NCI-H524 (cell line): ENCODE measurements around the gene GALNT18.

Experiments
- DNase-seq, 2 experiments: peaks; one replicate each; lab custom pipeline; 2025; lab: John Stamatoyannopoulos, UW

Gene GALNT18

DNA sequence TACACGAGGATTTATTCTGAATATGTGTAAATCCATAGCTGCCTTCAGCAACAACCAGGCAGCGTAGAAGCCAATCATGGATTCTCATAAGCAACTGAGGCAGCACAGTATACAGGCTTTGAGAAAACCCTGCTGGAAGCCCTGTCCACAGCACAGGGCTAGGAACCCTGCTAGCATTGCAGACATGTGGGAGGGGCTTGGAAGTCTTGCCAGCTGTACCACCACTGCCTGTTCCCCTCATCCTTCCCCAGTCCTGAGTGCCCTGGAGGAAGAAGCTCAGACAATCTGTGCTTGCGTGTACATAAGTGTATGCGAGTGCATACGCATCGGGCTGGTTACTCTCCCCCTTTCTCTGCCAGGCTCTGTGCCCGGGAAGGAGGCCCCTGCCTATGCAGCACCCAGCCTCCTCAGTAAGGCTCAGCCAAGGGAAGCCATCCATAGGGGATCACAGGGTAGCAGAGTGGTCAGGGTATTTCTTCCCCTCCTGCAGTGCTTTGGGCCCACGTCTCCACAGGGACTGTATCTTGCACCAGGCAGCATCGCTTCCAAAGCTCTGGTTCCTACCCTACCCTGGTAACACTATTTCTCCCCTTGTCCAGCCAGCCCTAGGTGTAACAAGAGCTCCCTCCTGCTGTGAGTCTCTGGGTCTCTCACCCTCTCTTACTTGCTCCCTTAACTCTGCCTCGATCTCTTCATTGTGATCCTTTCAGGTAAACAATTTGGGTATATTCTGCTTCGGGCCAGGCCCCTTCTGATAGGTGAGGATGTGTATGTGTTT is 90.5 kb downstream of the GALNT18 start:
- DNase-seq = peak in 1 of 2 experiments; percentile 29

DNA sequence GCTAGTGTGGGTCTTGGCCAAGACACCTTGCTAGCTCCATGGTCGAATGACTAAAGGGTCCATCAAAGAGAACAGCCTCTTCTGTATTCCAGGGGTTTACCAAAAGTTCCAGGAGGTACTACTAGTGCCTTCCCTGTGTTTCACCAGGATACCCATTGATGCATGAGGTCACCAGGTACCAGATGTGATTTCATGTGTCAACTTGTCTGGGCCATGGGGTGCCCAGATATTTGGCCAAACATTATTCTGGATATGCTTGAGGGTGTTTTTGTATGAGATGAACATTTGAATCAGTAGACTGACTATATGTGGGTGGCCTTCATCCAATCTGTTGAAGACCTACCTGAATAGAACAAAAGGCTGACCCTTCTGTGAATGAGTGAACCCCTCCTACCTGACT is 92.8 kb downstream of the GALNT18 start:
- DNase-seq = no peak

DNA sequence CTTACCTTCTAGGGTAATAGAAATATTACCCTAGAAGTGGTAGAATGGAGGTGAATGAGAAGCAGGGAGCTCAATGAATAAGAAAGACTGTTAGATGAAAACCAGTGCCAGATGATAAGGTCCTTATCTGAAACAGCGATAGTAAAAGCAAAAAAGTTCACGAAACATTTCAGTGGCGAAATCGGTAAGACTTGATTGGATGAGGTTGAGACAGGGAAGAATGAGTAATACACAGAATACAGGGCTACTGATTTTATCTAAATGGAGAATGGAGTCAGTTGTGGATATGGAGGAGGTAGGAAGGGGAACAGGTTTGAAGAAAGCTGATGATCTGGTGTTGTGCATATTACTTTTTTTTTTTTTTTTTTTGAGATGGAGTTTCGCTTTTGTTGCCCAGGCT is 96.5 kb downstream of the GALNT18 start:
- DNase-seq = no peak

DNA sequence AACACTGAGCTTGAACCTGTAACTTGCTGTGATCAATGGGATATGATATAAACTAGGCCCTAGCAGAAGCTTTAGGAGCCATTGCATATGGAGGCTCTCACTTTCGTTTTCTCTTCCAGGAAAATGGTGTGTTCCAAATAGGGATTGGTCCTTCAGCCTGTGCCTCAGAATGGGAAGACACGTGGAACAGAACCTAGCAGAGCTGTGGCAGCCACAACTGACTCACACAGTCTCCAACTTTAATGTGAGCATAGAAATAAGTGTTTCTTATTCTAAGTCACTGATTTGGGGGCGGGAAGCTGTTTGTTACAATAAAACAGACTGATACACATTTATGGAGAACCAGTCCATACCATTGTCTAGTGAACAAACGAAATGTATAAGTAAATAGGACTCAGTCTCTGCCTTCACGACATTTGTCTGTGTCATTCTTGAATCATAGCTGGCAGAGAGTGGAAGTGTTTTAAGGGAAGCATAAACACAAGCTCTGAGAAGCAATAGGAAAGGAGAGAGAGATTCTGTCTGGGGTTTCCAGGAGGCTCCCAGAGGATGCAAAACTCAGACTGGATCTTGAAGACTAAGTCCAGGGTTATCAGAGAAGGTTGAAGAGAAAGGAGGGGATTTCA is 97.3 kb downstream of the GALNT18 start:
- DNase-seq = no peak

DNA sequence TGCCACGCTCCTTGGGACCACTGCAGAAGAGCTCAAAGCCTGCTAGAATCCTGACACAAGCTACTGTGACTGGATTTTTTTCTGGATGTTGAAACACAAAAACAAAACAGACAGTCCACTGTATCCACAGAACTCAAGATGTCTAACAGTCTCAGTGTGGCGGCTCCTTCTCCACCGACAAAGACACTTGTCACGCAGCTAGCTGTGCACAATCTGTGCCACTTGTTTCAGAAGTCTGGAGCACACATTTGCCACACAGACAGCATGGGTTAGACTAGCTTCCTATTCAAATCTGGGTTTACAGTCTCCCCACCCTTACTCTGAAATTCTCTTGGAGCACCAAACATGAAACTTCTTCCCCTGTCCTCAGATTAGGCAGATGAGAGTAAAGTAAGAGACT is 99.2 kb downstream of the GALNT18 start:
- DNase-seq = no peak

DNA sequence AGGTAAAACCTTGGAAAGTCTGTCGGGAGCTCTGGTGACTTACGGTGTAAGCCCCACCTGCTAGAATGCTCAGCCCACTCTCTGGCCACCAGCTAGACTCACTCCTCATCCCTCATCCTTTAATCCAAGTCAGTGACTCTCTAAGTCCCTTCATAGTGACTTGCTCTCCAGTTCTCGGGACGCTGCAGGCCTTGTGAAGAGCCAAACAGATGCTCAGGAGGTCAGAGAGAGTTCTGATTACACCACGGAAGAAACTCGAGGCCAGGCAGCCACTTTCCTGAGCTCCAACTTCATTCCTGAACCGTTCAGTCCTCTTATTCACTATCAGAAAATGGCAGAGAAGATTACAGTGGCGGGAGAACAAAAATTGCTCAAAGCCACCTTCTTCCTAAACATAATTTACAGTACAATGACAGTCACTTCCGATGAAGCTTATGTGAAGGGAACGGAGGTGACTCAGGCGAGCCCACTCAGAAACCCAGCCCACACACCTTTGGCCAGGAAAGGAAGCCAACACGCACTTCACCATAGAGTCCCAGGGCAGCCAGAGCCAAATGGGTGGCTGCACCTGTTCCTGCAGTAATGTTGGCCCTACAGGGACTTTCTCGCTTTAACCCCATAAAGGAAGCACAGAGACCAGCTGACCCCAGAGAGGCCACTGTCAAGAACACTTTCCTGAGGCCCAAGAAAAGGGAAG is 100.4 kb downstream of the GALNT18 start:
- DNase-seq = peak in 1 of 2 experiments; percentile 32

DNA sequence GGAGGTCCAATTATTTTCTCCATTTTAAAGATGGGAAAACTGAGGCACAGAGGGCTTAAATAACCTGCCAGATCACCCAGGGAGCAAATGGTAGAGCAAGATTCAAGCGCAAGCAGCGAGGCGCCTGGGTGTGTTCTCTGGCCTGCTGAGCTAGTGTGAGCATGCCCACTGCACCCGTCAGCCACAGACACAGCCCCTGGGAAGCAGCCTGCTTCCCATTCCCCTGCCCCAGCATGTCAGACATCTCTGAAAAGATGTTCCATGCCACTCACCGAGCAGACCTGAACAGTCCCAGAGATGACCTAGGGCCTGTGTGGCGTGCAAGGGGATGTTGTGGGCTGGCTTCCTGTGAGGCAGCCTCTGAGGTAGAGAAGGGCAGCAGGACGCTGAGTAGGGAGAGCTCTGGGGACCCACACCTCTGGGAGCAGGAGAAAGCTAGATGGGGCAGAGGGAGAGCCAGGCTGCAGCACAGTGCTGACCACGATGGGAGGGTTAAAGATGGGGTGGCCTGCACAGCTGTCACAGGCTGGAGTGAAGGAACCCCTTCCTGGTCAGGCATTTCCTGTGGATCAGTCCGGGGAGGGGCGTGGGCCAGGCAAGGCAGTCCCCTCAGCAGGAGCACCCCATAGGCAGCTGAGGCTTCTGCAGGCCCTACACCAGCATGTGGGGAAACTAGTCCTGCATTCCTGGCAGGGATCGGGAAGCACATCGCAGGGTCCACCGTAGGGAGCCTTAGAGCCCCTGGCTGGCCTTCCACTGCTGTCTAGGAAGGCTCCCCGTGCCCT is 101.4 kb downstream of the GALNT18 start:
- no peak for DNase-seq

DNA sequence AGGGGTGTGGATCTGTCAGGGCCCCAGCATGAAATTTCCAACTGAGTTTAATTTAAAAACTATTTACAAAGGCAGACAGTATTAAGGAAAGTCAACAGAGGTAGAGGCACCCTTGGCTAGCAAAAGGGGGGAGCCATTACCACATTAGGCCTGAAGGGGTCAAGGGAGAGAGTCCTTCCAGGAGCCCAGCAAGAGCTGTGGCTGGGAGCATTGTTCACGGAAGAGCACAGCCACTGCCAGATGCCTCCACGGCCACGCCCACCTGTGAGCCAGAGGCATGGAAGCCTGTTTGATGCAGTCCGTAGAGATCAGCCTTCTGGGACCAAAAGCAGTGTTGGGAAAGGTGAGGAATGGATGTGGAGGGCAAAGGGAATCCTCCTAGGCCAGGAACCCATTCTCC is 102.6 kb downstream of the GALNT18 start:
- no peak for DNase-seq

DNA sequence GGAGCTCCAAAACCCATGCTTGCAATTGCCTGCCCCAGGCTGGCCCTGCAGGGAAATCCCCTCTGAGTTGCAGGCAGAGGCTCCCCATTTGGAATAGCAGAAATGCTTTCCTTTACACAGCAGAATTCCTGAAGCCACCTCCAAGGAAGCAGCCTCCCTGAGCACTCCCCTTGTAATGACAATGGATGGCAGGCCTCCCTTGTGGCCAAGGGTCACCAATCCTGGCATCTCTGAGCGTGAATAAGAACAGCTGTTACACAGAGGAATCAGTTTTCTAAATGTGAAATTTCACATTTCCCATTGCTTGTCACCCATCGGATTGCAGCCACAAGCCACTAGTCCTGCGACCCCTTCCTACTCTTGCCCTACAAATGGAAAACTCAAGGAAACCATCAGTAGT is 107.6 kb downstream of the GALNT18 start:
- no peak for DNase-seq

DNA sequence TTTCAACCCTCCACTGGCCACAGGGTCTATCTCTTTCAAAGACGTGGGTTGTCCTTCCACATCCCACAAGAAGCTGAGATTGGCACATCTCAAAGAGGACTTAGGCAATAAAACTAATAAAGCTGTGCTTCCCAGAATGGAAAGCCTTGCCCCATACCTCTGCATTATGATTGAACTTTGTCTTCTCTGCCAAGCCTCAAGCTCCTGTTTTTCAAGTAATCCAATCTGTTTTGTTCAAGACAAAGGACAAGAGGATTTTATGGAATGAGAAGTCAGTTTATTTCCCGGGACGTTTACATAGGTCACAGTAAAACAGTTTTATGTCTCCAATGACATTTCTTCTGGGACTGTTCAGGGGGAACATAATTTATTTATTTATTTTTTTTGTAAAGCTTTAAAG is 108.4 kb downstream of the GALNT18 start:
- DNase-seq = no peak

DNA sequence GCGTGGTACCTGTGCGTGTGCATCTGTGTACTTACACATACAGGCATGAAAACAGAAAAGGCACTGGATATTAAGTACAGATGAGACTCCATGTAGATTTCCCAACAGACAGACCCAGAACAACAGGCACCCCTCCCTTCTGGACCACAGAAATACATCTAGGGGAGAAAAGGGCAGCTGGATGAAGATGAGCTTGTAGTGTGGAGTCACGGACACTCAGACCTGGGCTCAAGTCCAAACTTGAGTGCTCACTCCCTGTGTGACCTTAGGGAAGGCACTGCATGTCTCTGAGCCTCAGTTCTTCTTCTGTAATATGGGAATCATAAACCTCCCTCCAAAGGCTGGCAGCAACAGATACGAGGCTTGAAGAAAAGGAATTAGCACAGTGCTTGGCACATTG is 108.9 kb downstream of the GALNT18 start:
- no peak for DNase-seq

DNA sequence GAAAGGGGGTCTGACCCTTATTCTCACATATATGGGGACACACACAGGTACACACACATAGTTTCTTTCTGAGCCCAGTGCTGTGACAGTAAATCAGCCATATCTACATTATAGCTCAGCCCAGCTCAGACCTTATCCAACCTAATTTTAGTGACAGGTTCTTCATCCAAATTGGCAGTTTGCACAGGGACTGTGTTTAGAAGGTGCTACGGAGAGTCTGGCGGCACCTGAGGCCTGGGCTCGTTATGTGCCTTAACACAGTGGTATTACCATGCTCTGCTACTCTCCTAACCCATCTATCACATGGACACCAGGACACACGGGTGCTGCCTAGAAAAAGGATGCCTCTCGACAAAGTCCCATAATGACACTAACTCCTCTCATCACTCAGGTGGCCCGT is 109.3 kb downstream of the GALNT18 start:
- no peak for DNase-seq

DNA sequence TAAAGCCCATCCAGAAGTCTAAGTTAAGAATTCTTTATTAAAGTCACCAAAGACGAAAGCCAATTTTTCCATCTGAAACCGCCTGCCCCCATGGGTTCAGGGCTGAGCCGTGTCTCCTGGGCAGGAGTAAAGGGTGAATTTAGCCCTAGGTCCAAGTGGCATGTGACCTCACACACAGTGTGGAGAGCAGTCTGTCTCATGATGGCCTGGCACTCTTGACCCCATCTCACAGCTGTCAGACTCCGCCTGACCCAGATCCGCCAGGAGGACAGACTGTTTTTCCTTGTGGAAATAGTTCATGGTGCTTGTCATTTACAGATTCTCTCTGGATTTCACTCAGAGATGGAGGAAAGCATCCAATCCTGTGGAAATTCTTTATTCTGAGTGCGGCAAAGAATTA is 109.7 kb downstream of the GALNT18 start:
- no peak for DNase-seq

DNA sequence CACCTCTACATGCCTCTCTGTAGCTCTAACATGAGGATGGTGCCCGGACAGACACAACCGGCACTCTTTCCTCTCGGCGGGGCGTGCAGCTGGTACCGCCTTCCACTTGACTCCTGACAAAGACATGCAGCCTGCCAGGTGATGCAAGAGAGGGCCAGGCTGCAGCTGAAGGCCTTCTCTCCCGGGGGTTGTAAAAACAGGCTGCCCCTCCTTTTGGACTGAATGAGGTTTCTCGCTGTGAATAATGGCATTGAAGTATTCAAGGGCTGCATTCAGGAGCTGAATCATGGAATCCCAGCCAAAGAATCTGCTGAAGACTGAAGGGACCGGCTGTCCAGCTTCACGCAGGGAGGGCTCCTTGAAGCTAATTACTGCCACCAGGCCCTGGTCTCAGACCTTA is 110.9 kb downstream of the GALNT18 start:
- peak; percentile 46 to 71 for DNase-seq

DNA sequence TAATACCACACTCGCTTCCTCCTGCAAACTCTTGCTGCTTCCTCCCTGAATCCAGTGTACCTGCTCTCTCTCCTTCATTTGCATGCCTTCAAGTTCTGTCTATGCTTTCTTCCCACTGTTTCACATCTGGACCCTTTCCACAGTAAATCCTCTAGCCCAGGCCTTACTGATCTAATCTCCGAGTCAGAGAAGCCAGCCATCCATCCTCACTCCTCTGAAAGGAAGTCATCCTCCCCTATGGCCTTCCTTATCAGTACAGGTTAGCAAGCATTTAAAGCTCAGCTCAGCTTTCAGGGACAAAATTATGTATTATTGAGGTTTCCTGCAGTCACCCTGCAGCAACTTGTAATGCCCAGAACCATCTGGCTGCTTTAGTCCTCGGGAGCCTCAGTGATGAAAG is 116.1 kb downstream of the GALNT18 start:
- DNase-seq = no peak

DNA sequence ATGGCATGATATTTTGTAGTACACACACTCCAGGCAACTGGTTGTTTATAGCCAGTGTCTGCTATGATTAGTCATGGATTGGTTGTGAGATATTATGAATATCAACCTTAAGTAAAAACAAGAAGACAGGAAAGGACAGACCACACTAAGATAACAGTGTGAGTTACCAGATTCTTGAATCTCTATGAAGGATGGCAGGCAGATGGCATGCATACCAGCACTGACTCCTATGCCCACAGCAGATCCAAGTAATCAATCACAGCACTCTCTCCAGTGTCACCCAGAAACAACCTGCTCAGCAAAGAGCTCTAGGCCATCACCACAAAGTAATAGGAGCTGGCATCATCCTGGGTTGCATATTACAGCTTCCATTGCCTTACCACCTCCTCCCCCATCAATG is 116.6 kb downstream of the GALNT18 start:
- no peak for DNase-seq

DNA sequence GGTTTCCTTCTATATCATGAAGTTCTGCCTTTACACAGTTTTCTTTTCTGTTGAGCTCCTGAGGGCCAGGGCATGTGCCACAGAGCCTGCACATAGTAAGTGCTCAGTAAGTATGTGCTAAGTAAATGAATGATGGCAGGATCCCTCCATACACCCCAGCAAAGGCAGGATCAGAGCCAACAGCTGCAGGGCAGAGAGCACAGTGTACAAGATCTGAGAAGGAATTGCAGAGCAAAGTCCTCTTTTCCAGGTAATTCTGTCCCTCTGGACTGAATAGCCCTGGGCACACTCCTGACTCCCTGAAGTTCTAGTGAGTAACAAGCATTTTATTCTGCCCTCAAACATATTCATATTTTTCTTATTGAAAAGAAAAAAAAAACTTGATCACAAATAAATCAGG is 117.7 kb downstream of the GALNT18 start:
- no peak for DNase-seq

DNA sequence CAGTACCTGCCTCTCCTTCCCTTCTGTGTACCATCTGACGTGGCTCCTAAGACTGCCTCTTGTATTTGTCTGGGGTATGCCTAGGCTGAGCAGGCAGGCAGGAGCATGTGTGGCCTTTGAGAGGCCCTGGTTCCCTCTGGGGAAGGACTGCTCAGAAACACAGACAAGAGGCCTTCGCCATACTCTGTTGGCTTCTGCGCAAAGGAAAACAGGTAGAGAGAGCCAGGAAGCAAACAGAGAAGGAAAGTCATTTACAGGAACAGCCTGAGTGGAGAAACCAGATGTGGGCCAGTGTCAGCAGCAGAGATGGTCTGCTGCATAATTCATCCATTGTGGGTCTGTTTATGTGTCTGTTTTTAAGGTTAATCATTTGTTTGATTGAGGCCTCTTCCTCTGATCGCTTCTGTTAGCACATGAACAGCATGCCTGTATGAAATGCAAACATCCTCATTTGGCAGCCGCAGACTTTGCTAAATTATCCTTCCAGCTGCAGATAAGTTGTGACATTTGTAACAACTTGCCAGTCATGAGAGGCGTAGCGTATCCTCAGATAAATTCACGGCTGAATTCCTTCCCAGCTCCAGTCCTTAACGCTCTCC is 119.4 kb downstream of the GALNT18 start:
- DNase-seq = no peak

DNA sequence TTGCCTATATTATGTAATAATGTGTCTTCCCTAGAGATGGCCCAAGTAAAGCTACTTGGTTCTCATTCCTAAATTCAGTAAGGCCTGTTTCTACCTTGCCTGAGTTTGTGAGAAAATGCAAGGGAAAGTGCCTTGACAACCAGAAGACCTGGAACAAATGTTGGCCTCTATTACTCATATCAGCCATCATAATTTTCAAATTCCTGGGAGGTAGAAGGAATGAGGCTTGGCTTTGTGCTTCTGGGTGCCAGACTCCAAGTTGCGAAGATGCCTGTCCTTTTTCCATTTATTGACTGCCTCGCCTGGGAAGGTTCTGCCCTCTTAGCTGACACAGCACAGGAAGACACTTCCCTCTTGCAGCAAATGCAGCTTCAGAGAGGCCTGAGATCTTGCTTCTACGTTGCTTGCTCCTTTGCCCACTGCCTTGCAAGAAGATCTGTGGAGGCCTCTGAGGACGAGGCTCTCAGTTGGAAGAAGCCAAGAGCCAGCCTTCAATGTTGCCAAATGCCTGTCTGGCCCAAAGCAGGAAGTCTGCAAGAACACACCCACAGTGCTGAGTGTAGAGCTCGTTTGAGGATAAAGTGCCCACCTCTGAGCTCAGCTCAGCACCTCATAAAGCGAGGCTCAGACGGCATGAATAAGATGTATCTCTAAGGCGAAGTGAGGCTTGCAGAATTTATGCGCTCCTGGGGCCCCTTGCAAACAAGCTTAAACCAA is 120.1 kb downstream of the GALNT18 start:
- DNase-seq = no peak

DNA sequence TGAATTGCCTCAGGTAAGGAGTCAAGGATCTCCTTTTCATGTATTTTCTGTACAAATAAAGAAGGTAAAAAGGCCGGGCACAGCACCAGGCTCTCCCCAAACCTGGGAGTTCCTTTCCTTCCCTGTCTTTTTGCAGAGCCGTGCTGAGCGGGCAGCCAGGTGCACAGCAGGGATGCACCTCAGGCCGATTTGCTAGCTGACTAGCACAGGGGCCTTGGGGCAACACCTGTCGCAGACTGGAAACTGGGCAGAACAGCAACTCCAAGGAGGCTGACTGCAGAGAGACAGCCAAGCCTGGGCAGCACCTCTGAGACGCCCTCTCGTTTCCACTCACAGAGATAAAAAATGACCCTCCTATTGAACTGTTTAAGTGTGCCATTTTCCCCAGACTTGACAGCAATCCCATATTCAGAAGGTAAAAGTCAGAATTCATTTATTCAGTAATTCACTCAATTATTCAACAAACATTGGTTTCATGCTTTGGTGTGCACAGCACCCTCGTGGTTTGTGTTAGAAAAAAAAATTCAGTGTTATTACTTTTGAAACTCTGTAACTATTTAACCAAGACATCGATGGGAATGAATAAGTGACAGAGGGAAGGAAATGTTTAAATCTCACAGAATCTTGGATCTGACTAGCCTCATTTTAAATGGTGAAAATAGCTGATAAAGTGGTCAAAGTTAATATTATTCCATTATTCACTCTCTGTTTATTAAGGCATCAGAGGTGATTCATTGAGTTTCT is 120.9 kb downstream of the GALNT18 start:
- DNase-seq = no peak

DNA sequence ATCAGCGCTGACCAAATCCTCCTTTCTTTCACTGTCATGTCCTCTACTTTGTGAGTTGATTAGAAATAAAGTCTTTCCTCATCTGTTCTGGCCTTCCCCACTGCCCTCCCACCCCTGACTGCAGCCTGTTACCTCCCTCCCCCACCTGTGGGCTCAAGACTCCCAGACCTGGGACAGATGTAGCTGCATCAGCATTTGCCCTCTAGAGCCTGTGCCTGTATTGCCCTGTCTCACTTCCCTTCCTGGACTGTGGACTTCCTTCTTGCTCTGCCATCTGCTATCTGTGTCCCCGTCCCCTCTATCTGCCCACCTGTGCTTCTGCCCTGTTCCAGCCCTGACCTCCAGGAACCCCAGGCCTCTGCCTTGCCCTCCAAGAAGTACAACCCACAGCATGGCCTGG is 122.5 kb downstream of the GALNT18 start:
- DNase-seq = no peak
